IPS DF 6.9 (cell line): Measurements from ENCODE around the gene ASAP2.

Source experiments
- DNase-seq: peaks from one replicate; pipeline ENCODE4 v3.0.0-alpha.2; 2013; ENCODE audit warnings: low read depth, low spot score
- H3K27ac ChIP-seq: one replicate; pipeline ENCODE4 v1.5.1; 2013; ENCODE audit warnings: low read length, control low read depth
- H3K27me3 ChIP-seq: 2 replicates; pipeline ENCODE4 v1.6.1; 2013; ENCODE audit warnings: mild to moderate bottlenecking, low read length; ENCODE audit not compliant: control insufficient read depth, insufficient read depth
- H3K36me3 ChIP-seq: 2 replicates; pipeline ENCODE4 v1.6.1; 2013; ENCODE audit warnings: low read length; ENCODE audit not compliant: control insufficient read depth, insufficient read depth
- H3K4me1 ChIP-seq: 2 replicates; pipeline ENCODE4 v1.6.1; 2013; ENCODE audit warnings: low read length; ENCODE audit not compliant: control insufficient read depth, insufficient read depth
- H3K4me3 ChIP-seq: 2 replicates; pipeline ENCODE4 v1.5.1; 2013; ENCODE audit warnings: mild to moderate bottlenecking, low read length
- H3K9me3 ChIP-seq: 2 replicates; pipeline ENCODE4 v1.6.1; 2013; ENCODE audit warnings: low read length, inconsistent platforms; ENCODE audit not compliant: control insufficient read depth, insufficient read depth
- WGBS: extraction: QIAGEN DNeasy Blood & Tissue Kit; methylation state at CpG from one replicate; pipeline ENCODE4 v1.1.7; 2013; ENCODE audit warnings: mixed read lengths, missing lambda C conversion rate; ENCODE audit not compliant: insufficient read length, insufficient coverage; 5-methylcytosine and 5-hydroxymethylcytosine counted together

ASAP2 gene

DNA sequence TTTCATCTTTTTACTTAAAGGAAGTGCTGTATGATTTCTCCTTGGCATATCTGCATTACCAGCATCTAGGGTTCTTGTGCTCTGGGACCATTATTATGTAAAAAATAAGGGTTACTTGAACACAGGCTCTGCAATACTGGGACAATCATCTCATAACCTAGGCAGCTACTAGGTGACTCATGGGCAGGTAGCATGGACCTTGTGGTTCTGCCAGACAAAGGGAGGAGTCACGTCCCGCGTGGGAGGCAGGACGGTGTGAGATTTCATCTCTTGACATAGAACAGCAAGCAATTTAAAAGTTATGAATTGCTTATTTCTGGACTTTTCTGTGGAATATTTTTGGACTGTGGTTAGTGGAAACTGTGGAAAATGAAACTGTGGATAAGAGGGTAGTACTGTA is 34.1 kb downstream of the ASAP2 start:
- peaks cover 3% of the 10 kb centered on the region for H3K4me1 ChIP-seq
- no peaks in the 10 kb centered on the region for H3K27me3 ChIP-seq
- H3K4me3 ChIP-seq = no peak overlapping the region
- no peak for DNase-seq
- H3K36me3 ChIP-seq = no peaks in the 10 kb centered on the region
- WGBS = no CpG with 5 or more reads among the region's 4 CpGs
- H3K9me3 ChIP-seq = no peaks in the 10 kb centered on the region
- no peak overlapping the region for H3K27ac ChIP-seq

DNA sequence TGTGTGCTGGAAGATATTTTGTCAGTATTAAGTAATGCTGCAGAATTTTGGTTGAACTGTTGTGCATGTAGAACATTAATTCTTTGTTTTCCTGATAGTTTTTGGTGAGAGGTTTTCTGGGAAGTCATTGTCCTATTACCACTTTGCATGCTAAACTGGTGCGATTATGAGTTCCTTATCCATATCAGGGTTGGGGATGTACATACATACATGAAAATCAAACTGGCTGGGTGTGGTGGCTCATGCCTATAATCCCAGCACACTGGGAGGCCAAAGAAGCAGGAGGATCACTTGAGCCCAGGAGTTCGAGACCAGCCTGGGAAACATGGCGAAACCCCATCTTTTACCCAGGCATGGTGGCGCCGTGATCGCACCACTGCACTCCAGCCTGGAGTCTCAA is 34.6 kb downstream of the ASAP2 start:
- Histone ChIP-seq H3K27ac (no peak overlapping the region), H3K27me3 (no peaks in the 10 kb centered on the region), H3K36me3 (no peaks in the 10 kb centered on the region), H3K4me1 (peaks cover 3% of the 10 kb centered on the region), H3K4me3 (no peak overlapping the region), H3K9me3 (no peaks in the 10 kb centered on the region)
- DNase-seq = no peak
- no CpG with 5 or more reads among the region's 6 CpGs for WGBS

DNA sequence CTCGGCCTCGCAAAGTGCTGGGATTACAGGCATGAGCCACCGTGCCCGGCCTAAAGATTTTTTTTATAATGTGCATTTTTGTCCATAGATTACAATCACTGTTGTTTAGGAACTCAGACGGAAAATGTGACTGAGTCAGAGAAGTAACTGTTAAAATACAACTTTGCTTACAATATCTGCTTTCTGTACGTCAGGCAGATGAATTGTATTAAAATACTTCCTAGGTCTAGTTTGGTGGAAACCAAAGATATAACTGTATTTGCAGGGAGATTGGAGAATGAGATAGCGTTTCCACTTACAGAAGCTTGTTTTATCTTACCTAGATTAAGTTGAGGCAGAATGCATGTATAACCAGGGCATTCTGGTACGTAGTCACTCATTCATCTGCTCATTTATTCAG is 36.7 kb downstream of the ASAP2 start:
- Histone ChIP-seq H3K9me3 (no peaks in the 10 kb centered on the region), H3K27ac (no peak overlapping the region), H3K4me3 (no peak overlapping the region), H3K4me1 (peaks cover 3% of the 10 kb centered on the region), H3K36me3 (no peaks in the 10 kb centered on the region), H3K27me3 (no peaks in the 10 kb centered on the region)
- DNase-seq = no peak
- no CpG with 5 or more reads among the region's 8 CpGs for WGBS

DNA sequence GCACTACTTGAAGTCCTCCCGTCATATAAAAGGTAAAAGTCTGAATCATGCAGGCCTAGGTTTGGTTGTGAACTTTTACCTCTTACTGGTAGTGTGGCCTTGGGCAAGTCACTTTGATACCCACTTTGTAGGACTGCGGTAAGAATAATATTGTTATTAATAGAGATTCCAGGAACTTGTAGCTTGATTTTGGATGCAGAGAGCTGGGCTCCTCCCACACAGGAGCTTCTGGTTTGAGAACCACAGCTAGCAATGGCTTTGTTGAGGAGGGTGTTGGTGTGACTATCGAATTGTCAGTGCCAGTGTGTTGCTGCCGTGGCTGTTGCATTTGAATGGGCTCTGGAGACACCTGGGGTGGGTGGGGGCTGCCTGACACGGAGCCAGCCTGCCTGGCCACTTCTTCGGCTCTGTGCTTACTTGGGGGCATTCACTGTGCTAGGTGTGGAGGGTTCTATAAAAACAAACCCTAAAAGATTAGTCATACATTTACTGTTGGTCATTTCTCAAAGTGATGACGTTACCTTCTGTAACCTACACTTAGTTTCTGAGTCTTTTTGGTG is 38.5 kb downstream of the ASAP2 start:
- H3K27ac ChIP-seq = no peak overlapping the region
- H3K36me3 ChIP-seq = no peaks in the 10 kb centered on the region
- H3K9me3 ChIP-seq = no peaks in the 10 kb centered on the region
- H3K27me3 ChIP-seq = no peaks in the 10 kb centered on the region
- peaks cover 3% of the 10 kb centered on the region for H3K4me1 ChIP-seq
- no peak overlapping the region for H3K4me3 ChIP-seq
- peak; percentile 20 for DNase-seq
- no CpG with 5 or more reads among the region's 7 CpGs for WGBS

DNA sequence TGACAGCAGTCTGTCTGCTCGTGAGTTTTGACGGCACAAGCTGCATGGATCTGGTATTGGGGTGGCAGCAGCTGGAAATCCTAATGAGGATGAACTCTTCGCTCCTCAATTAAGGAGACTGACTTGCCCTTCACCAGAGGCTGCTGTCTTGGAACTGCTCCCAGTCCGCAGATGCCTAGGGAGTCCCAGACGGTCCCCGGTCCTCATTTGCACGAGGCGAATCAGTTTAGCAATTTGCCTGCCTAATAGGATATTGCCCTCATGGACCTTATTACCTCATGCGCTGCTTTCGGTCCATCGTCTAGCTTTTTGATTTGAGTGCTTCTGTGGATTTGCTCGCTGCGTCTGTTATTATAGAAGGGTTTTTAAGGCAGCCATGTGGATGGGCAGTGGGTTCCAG is 40.6 kb downstream of the ASAP2 start:
- H3K9me3 ChIP-seq = no peaks in the 10 kb centered on the region
- WGBS = no CpG with 5 or more reads among the region's 13 CpGs
- H3K27me3 ChIP-seq = no peaks in the 10 kb centered on the region
- no peak overlapping the region for H3K4me3 ChIP-seq
- no peaks in the 10 kb centered on the region for H3K36me3 ChIP-seq
- peaks cover 3% of the 10 kb centered on the region; the same call in 1 of the 2 replicates for H3K4me1 ChIP-seq
- no peak overlapping the region for H3K27ac ChIP-seq
- DNase-seq = no peak

DNA sequence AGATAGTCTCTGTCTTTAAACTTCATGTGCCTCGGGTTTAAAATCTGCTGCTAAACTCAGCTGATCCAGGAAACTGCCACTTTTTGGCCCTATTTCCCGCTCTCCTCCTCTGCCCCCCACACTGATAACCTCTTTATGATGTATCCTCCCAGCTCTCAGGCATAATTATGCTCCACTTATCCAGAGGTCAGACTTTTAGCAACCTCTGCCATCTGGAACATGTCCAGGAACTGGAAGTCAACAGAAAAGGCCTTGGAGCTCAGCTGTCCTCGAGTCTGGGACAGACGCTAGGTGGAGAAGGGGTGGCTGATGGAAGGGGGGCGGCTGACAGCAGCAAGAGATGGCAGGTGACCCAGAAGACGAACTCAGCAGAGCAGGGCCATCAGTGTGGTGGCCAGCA is 41.2 kb downstream of the ASAP2 start:
- Histone ChIP-seq H3K27ac (no peak overlapping the region), H3K27me3 (no peaks in the 10 kb centered on the region), H3K4me1 (peaks cover 3% of the 10 kb centered on the region; the same call in 1 of the 2 replicates), H3K36me3 (no peaks in the 10 kb centered on the region), H3K9me3 (no peaks in the 10 kb centered on the region), H3K4me3 (no peak overlapping the region)
- no peak for DNase-seq
- no CpG with 5 or more reads among the region's 6 CpGs for WGBS

DNA sequence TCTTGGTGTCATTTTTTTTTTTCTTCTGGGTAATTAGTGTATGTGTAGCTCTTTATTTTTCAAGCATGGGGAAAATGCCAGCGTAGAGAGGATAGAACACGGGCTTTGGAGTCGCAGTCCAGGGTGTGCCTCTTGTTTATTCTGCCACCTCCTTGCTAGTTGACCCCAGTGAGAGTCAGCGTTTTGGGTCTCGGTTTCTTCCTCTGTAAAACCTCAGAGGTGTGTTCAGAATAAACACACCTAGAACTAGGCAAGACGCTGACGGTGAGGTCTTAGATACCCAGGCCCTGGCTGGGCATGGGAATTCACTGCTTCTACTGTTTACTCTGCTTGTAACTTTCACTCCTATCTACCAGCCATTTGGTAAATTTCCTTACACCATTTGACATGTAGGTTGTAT is 41.8 kb downstream of the ASAP2 start:
- Histone ChIP-seq H3K36me3 (no peaks in the 10 kb centered on the region), H3K9me3 (no peaks in the 10 kb centered on the region), H3K4me1 (peaks cover 3% of the 10 kb centered on the region; the same call in 1 of the 2 replicates), H3K27me3 (no peaks in the 10 kb centered on the region), H3K27ac (no peak overlapping the region), H3K4me3 (no peak overlapping the region)
- WGBS = no CpG with 5 or more reads among the region's 7 CpGs
- DNase-seq = no peak

DNA sequence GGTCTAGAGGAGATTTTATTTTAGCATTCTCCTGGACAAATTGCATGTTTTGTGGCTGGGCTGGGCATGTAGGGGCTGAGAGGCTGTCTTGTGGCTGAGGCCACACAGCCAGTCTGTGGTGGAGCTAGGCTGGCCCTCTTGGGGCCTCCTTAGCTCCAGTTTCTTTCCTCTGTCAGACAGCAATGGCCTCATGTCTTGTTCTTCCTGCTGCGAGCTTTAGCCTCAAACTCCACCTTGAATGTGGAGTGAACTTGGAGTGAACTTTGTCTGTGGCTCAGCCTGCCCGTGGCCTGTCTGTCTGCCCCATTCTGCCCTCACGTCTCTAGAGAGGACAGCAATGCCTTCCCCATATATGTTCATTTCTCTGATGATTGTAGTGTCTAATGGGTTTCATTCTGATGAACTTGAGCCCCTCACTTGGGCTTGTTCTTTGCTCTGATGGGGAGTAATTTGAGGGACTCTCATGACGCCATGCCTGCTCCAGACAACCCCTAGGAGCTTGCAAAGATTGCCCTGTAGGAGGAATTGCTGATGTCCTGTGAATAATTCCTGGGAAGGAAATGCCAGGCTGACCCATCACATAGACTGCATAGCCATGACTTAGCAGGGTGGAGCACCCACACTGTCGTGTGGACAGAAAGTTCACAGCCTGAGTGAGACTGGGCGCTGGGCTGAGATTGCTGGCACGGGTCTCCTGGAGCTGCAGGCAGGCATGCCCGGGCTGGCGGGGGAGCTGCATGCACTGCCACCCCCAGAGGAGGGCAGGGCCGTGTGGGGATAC is 42.6 kb downstream of the ASAP2 start:
- Histone ChIP-seq H3K4me3 (no peak overlapping the region), H3K27ac (no peak overlapping the region), H3K36me3 (no peaks in the 10 kb centered on the region), H3K4me1 (peaks cover 3% of the 10 kb centered on the region; the same call in 1 of the 2 replicates), H3K27me3 (no peaks in the 10 kb centered on the region), H3K9me3 (no peaks in the 10 kb centered on the region)
- no peak for DNase-seq
- WGBS = no CpG with 5 or more reads among the region's 10 CpGs

DNA sequence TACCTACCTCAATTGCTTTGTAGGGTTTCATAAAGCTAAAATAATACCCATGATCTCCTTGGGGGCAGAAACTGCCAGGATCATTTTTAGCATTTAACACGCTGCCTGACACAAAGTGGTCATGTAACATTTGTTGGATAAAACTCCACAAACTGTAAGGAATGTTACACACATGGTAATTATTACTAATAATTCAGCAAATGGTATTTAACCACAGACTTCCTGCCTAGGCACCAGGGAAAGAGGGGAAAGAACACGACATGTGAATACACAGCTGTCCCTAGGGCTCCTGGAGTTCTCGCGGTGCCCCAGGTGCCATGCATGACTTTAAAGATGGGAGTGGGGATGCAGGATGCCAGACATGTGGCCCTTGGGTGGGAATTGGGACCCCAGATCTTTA is 43.5 kb downstream of the ASAP2 start:
- Histone ChIP-seq H3K4me3 (no peak overlapping the region), H3K27me3 (no peaks in the 10 kb centered on the region), H3K4me1 (no peaks in the 10 kb centered on the region), H3K36me3 (no peaks in the 10 kb centered on the region), H3K9me3 (no peaks in the 10 kb centered on the region), H3K27ac (no peak overlapping the region)
- no peak for DNase-seq
- WGBS = no CpG with 5 or more reads among the region's 4 CpGs

DNA sequence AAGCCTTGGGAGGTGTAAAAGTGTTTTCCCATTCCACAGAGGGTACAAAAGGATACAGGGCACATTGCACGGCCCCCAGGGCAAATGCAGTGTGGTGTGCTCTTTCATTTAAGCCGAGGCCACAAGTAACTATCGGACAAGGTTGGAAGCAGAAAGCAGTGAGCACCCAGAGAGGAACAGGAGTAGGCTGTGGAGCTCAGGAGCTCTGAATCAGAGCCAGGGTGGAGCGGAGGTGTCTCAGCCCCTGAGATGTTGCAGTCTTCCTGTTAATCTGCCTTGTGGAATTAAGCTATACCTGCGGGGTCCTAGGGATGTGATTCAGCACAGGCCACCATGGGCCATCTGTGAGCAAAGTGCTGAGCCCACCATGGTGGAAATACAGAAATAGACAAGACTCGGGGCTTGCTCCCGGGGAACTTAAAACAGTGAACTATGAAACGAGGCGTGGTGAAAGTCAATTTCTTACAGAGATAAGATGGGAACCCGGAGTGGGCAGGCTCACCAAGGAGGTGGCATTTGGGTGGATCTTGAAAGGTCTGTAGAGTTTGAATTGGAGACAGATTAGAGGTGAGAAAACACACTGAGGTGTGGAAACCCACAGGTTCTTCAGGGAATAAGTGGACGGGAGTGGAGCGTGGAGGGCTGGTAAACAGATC is 44.0 kb downstream of the ASAP2 start:
- no peak for DNase-seq
- no CpG with 5 or more reads among the region's 12 CpGs for WGBS
- H3K4me3 ChIP-seq = no peak overlapping the region
- no peak overlapping the region for H3K27ac ChIP-seq
- no peaks in the 10 kb centered on the region for H3K4me1 ChIP-seq
- H3K36me3 ChIP-seq = no peaks in the 10 kb centered on the region
- no peaks in the 10 kb centered on the region for H3K9me3 ChIP-seq
- H3K27me3 ChIP-seq = no peaks in the 10 kb centered on the region
